Prostate gland (tissue), 2 donors: Measurements from ENCODE around the gene CLCNKB.

Source experiments
- POLR2A ChIP-seq: fragments of 450-650 bp; IDR thresholded peaks from one replicate; pipeline ENCODE4 v1.6.1; 2016; ENCODE audit warnings: antibody characterized with exemption, mild to moderate bottlenecking
- POLR2AphosphoS5 ChIP-seq: sonication (generic); formaldehyde crosslinking; IDR thresholded peaks from one replicate; pipeline ENCODE4 v1.6.1; 2017; ENCODE audit warnings: antibody characterized with exemption
- TF ChIP-seq, protein P1 (sequence below), 4 experiments: fragments of 200-600 bp in 2 of 4; fragments of 450-650 bp in 2 of 4; sonication (generic) in 2 of 4; IDR thresholded peaks; 1 replicate in 3 of 4; 2 replicates in 1 of 4; pipeline ENCODE4 v1.5.1; 2016 to 2019; ENCODE audit warnings: antibody characterized with exemption in 4 of 4, mild to moderate bottlenecking in 2 of 4, moderate library complexity in 2 of 4

DNA sequence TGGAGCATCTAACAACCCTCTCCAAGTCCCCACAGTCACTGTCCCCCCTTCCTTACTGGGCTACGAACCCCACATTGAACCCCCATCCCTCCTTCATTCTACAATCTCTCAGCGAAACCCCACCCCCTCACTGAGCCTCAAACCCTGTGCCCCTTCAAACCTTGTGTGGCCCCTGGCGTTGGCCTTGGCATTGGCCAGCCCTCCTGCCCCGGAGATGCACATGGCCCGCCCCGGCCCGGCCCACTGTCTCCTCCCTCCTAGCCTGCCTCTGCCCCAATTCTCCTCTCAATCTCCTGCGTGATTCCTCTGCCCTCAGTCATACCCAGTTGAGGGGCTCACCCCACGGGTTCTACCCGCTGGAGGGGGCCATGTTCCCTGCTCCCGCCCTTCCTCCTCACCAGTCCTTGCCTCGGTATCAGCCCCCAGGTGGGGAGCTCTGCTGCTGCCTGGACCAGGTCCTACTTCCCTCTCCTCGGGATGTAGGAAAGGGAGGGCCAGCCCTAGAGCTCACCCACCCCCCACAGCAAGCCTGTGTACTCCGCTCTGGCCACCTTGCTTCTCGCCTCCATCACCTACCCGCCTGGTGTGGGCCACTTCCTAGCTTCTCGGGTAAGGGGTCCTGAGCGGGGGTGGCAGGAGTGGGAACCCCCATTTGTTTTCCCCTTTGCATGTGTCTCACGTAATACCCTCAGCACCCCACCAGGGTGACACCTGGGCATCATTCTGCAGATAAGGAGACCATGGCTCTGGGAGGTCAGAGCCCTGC lies 15.2 kb upstream of the CLCNKB start:
- TF ChIP-seq, protein P1, sequence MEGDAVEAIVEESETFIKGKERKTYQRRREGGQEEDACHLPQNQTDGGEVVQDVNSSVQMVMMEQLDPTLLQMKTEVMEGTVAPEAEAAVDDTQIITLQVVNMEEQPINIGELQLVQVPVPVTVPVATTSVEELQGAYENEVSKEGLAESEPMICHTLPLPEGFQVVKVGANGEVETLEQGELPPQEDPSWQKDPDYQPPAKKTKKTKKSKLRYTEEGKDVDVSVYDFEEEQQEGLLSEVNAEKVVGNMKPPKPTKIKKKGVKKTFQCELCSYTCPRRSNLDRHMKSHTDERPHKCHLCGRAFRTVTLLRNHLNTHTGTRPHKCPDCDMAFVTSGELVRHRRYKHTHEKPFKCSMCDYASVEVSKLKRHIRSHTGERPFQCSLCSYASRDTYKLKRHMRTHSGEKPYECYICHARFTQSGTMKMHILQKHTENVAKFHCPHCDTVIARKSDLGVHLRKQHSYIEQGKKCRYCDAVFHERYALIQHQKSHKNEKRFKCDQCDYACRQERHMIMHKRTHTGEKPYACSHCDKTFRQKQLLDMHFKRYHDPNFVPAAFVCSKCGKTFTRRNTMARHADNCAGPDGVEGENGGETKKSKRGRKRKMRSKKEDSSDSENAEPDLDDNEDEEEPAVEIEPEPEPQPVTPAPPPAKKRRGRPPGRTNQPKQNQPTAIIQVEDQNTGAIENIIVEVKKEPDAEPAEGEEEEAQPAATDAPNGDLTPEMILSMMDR (IDR thresholded peaks at IDR 0.05) = no peak
- TF ChIP-seq POLR2A (no peak), POLR2AphosphoS5 (no peak)
